Measurements from ENCODE around the gene RASA3.

The RASA3 gene

GRCh38 chr13:114148521-114148855 is 16.1 kb upstream of the RASA3 start:
- no peak for TF ChIP-seq GATA3 (IDR thresholded peaks at IDR 0.05; ENCODE audit: low read depth, low read length)
- TF ChIP-seq GATA2 (IDR thresholded peaks at IDR 0.05; ENCODE audit: low read depth, low read length), result no peak

DNA sequence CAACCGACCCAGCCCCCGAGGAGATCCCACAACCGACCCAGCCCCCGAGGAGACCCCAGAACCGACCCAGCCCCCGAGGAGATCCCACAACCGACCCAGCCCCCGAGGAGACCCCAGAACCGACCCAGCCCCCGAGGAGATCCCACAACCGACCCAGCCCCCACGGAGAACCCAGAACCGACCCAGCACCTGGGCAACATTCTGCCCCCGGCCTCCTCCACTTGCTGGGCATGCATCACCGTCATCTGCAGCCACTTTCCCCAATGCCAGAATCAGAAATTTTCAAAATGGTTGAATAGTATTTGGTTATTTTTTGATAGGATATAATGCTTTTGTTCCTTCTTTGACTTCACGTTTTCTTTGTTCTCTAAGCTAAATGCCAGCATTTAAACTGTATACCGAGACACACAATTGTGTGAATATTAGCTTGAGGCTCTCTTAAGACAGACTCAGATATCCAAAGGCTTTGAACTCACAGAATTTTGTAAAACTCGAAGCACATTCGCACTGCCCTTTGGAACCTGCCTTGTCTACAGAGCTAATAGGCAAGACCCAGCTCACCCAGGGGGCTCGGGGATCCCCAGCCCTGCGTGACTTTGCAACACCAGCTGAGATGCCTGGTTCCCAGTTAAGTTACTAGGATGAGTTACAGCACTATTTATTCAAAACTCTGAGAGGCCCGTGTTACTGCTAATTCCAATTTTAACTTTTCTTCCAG is 15.5 kb upstream of the RASA3 start:
- TF ChIP-seq GATA2 (IDR thresholded peaks at IDR 0.05; ENCODE audit: low read depth, low read length) (no peak), GATA3 (IDR thresholded peaks at IDR 0.05; ENCODE audit: low read depth, low read length) (no peak)

DNA sequence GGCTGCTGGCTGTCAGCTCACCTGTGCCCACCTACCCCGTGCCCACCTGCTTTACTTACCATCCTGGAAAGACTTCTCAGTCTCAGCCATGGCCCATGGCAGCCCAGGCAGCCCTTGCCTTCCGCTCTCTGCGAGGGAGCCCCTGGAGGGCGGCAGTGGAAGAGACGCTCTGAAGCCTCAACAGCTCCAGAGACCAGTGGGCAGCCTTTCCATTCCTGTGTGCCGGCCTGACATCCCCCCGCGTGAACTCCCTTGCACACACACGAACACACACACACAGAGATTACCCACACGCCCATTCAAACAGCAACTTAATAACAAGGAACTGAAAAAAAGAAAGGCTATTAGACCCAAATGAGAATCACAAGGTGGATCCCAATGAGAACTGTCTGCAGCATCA is 14.2 kb upstream of the RASA3 start:
- no peak for TF ChIP-seq GATA2 (IDR thresholded peaks at IDR 0.05; ENCODE audit: low read depth, low read length)
- TF ChIP-seq GATA3 (IDR thresholded peaks at IDR 0.05; ENCODE audit: low read depth, low read length), result no peak

- TF ChIP-seq GATA2 (IDR thresholded peaks at IDR 0.05; ENCODE audit: low read depth, low read length) (no peak), GATA3 (IDR thresholded peaks at IDR 0.05; ENCODE audit: low read depth, low read length) (no peak)
Measured at GRCh38 chr13:114146173-114146572, 13.8 kb upstream of the RASA3 start.

GRCh38 chr13:114145722-114146121 is 13.3 kb upstream of the RASA3 start:
- TF ChIP-seq GATA3 (IDR thresholded peaks at IDR 0.05; ENCODE audit: low read depth, low read length) (no peak), GATA2 (IDR thresholded peaks at IDR 0.05; ENCODE audit: low read depth, low read length) (no peak)

DNA sequence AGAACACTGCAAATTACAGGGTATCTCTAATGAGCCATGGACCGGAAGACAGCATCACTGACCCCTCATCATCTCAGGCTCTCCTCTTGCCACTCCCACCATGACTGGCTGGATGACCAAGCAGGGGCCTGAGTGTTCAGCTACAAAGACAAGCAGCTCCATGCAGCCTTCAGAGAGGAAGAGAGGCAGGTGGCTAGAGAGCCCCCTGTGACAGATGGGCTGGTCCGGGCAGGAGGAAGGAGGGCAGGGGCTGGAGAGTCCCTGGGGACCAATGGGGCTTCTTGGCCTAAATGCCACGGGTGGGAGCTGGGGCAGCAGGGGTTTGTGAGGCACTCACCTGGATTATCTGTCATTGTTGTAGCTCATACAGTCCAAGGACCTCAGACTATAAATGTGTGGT is 12.8 kb upstream of the RASA3 start:
- TF ChIP-seq GATA3 (IDR thresholded peaks at IDR 0.05; ENCODE audit: low read depth, low read length), result no peak
- no peak for TF ChIP-seq GATA2 (IDR thresholded peaks at IDR 0.05; ENCODE audit: low read depth, low read length)

DNA sequence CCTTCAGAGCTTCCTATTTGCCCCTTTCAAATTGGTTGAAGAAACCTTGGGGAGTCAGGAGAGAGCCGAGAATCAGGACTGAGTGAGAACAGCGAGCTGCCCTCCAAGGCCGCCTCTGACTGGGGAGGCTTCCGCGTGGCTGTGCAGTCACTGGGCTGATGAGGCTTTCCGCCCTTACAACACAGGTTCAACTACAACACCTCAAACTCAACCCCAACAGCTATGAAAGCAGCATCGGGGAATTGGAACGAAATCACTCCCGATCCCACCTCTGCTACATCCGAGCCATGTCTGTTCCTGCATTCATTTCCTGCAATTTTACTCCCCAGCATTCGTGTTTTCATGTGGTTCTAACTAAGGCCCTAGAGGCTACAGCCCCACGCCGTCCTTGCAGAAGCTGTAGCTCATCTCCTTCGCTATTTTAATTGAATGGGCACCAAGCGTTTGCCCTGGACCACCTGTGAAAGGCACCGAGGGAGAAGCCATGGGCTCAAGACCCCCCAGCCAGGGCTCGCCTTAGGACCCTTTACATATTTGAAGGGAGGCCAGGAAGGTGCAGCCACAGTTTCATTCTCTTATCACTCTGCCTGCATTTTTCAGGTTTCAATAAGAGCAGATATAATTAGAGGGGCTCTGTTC is 12.3 kb upstream of the RASA3 start:
- TF ChIP-seq GATA2 (IDR thresholded peaks at IDR 0.05; ENCODE audit: low read depth, low read length) (no peak), GATA3 (IDR thresholded peaks at IDR 0.05; ENCODE audit: low read depth, low read length) (no peak)

GRCh38 chr13:114143806-114144605 is 11.6 kb upstream of the RASA3 start:
- TF ChIP-seq GATA3 (IDR thresholded peaks at IDR 0.05; ENCODE audit: low read depth, low read length), result no peak
- TF ChIP-seq GATA2 (IDR thresholded peaks at IDR 0.05; ENCODE audit: low read depth, low read length), result no peak

GRCh38 chr13:114142640-114143490 is 10.4 kb upstream of the RASA3 start:
- TF ChIP-seq GATA2 (IDR thresholded peaks at IDR 0.05; ENCODE audit: low read depth, low read length) (no peak), GATA3 (IDR thresholded peaks at IDR 0.05; ENCODE audit: low read depth, low read length) (no peak)

DNA sequence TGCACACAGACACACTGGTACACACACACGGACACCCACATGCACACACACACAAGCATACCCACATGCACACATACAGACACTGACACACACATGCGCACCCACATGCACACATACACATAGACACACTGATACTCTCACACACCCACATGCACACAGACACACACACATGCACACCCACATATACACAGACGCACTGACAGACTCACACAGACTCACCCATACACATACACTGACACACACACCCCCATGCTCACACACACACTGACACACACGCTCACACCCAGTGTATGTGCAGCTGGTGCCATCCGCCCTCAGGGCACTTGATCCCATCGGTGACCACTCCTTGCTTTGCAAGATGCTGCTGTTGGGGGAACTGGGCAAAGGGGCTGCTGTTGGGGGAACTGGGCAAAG is 9.7 kb upstream of the RASA3 start:
- TF ChIP-seq GATA2 (IDR thresholded peaks at IDR 0.05; ENCODE audit: low read depth, low read length), result no peak
- no peak for TF ChIP-seq GATA3 (IDR thresholded peaks at IDR 0.05; ENCODE audit: low read depth, low read length)

- TF ChIP-seq GATA3 (IDR thresholded peaks at IDR 0.05; ENCODE audit: low read depth, low read length), result no peak
- TF ChIP-seq GATA2 (IDR thresholded peaks at IDR 0.05; ENCODE audit: low read depth, low read length), result no peak
Measured at GRCh38 chr13:114141261-114141996, 9.0 kb upstream of the RASA3 start.

GRCh38 chr13:114140906-114141250 is 8.5 kb upstream of the RASA3 start:
- TF ChIP-seq GATA3 (IDR thresholded peaks at IDR 0.05; ENCODE audit: low read depth, low read length) (no peak), GATA2 (IDR thresholded peaks at IDR 0.05; ENCODE audit: low read depth, low read length) (no peak)

DNA sequence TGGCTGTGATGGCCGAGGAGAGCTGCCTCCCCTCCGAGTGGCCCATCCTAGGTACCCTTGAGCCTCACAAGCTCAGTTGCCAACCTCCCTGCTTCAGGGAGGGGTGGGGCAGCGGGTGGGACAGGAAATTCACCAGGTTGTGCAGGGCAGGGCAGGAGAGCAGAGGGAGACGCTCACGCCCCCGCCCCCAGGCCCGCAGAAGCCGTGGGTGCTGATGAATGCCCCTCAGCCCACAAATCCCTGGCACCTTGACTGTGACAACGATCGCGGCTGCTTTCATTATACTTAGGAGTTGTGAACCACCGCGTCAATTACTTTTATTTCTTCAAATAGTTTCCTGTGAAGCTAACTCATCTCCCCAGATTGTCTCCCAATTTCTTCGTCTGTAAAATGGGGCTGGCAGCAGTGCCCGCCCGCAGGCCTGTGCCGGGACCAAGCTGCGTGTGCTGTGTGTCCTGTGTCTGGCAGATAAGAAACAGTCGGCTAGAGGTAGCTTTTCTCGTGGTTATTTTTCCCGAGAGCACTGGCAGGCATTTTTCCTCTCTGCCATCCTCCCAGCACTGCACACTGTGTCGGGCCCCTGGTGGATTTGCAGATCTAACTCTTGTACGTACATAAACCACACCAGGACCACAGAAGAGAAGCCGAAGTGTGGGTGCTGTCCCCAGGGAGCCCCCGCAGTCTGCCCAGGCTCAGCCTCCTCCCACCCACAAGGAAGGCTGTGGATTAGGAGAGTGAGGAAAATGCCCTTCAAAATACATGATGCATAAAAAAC is 7.9 kb upstream of the RASA3 start:
- TF ChIP-seq GATA3 (IDR thresholded peaks at IDR 0.05; ENCODE audit: low read depth, low read length) (no peak), GATA2 (IDR thresholded peaks at IDR 0.05; ENCODE audit: low read depth, low read length) (0 out of 2 replicates have a peak, but pooled peaks have one; percentile 13)
